GM19328 (cell line): ENCODE results near the gene FAM47E.
"Not testable (repeated sequence)": the region's sequence is repeated elsewhere in the genome, so short reads cannot be mapped to it uniquely, and the experiment has no call there.

Experiments
- ATAC-seq: cut with Tn5 transposase; IDR thresholded peaks from one replicate; pipeline ENCODE4 v1.9.1; 2021; ENCODE audit warnings: mild to moderate bottlenecking, moderate library complexity; ENCODE audit not compliant: unreplicated experiment

The FAM47E gene

GRCh38 chr4:76219299-76220055 lies 32.0 kb upstream of the FAM47E start:
- ATAC-seq = no peak

- no peak for ATAC-seq
Observed at GRCh38 chr4:76224171-76224570, 27.4 kb upstream of the FAM47E start.

- ATAC-seq = no peak
Observed at GRCh38 chr4:76226418-76226817, 25.1 kb upstream of the FAM47E start.

GRCh38 chr4:76232681-76233080 lies 18.8 kb upstream of the FAM47E start:
- ATAC-seq = no peak

GRCh38 chr4:76233083-76233482 lies 18.4 kb upstream of the FAM47E start:
- ATAC-seq = no peak

GRCh38 chr4:76233529-76233928 lies 18.0 kb upstream of the FAM47E start:
- no peak for ATAC-seq

GRCh38 chr4:76233967-76234678 lies 17.4 kb upstream of the FAM47E start:
- no peak for ATAC-seq

- no peak for ATAC-seq
Observed at GRCh38 chr4:76234679-76235044, 16.9 kb upstream of the FAM47E start.

GRCh38 chr4:76235407-76235806 lies 16.1 kb upstream of the FAM47E start:
- no peak for ATAC-seq

GRCh38 chr4:76235915-76236314 lies 15.6 kb upstream of the FAM47E start:
- ATAC-seq = no peak

GRCh38 chr4:76238236-76238635 lies 13.3 kb upstream of the FAM47E start:
- no peak for ATAC-seq

- ATAC-seq = no peak
Observed at GRCh38 chr4:76238701-76239100, 12.8 kb upstream of the FAM47E start.

- no peak for ATAC-seq
Observed at GRCh38 chr4:76240236-76240635, 11.3 kb upstream of the FAM47E start.

GRCh38 chr4:76243877-76244276 lies 7.6 kb upstream of the FAM47E start:
- not testable (repeated sequence) for ATAC-seq

GRCh38 chr4:76246025-76246424 lies 5.5 kb upstream of the FAM47E start:
- ATAC-seq = no peak

GRCh38 chr4:76246852-76247251 lies 4.7 kb upstream of the FAM47E start:
- ATAC-seq = no peak

- ATAC-seq = no peak
Observed at GRCh38 chr4:76250962-76251361, 559 bp upstream of the FAM47E start.

- ATAC-seq = no peak
Observed at GRCh38 chr4:76252271-76252653, 741 bp downstream of the FAM47E start.

- no peak for ATAC-seq
Observed at GRCh38 chr4:76253511-76253910, 2.0 kb downstream of the FAM47E start.

GRCh38 chr4:76256032-76256431 lies 4.5 kb downstream of the FAM47E start:
- ATAC-seq = no peak

- ATAC-seq = no peak
Observed at GRCh38 chr4:76256968-76257367, 5.4 kb downstream of the FAM47E start.

GRCh38 chr4:76257824-76258223 lies 6.3 kb downstream of the FAM47E start:
- no peak for ATAC-seq

GRCh38 chr4:76260571-76260970 lies 9.1 kb downstream of the FAM47E start:
- no peak for ATAC-seq
